ENCODE results near the gene ADAT3. TPM values are rescaled to one million over a fixed set of nuclear protein-coding genes. Genes with fewer than 3 reads are reported as not detected.

ADAT3 gene
- total RNA-seq, 2 experiments from 2014 or later, result 7.9 to 16.4 TPM

DNA sequence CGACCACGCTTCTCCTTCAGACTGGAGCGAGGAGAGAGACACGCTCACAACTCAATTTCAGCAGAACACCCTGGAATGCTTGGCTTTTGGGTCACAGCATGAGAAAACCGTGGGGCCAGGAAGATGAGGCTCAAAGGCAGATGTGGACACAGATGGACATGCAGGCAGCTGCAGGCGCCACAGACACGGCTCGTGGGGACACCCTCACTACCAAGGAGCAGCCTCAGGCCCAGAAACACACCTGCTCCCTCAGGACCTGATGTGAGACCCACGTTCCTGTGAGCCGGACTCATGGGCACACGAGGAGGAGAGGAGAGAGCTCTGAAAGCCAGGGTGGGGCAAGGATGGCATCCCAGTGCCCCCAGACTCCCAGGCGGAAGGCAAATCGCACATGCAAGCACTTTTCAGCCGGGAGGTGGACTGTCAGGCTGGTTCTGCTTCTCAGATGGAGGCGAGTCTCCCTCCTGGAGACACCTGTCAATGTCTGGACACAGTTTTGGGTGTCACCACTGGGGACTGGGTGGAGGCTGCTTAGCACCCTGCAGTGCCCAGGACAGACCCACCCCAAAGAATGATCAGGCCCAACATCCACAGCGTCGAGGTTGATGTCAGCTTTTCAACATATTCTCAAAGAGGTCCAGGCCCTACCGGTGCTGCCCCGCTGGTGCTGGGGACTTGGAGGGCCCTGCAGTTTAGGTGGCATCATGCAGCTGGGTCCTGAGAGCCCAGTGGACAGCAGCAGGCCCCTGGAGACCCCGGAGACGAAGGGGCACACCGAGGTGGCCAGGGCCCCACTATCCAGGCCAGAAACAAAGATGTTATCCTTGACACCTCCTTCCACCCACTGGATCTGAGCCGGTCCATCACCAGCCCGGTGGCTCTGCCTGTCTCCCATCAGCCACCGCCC is 22.2 kb upstream of the ADAT3 start:
- peak overlapping the region; percentile 71 for H3K27ac ChIP-seq (ENCODE audit: low read depth, low read length, poor library complexity, severe bottlenecking)
- H3K79me2 ChIP-seq (ENCODE audit: insufficient read depth, low read depth, low read length), result peaks cover 35% of the 10 kb centered on the region
- peaks cover 31% of the 10 kb centered on the region for H3K4me1 ChIP-seq (ENCODE audit: insufficient read depth, low read length, poor library complexity, severe bottlenecking)
- POLR2A ChIA-PET, result interaction anchor here (0.6 kb wide), 1 partner anchor 10 kb away, joined by 3 read pairs; no protein-coding TSS in a partner anchor
- CTCF ChIA-PET (ENCODE audit: unreplicated experiment), result no interaction called here
- TF ChIP-seq, protein P1, sequence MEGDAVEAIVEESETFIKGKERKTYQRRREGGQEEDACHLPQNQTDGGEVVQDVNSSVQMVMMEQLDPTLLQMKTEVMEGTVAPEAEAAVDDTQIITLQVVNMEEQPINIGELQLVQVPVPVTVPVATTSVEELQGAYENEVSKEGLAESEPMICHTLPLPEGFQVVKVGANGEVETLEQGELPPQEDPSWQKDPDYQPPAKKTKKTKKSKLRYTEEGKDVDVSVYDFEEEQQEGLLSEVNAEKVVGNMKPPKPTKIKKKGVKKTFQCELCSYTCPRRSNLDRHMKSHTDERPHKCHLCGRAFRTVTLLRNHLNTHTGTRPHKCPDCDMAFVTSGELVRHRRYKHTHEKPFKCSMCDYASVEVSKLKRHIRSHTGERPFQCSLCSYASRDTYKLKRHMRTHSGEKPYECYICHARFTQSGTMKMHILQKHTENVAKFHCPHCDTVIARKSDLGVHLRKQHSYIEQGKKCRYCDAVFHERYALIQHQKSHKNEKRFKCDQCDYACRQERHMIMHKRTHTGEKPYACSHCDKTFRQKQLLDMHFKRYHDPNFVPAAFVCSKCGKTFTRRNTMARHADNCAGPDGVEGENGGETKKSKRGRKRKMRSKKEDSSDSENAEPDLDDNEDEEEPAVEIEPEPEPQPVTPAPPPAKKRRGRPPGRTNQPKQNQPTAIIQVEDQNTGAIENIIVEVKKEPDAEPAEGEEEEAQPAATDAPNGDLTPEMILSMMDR (conservative IDR thresholded peaks at IDR 0.05; ENCODE audit: low read length), result no peak
- TF ChIP-seq EZH2phosphoT487 (IDR thresholded peaks at IDR 0.05; ENCODE audit: borderline replicate concordance, low read depth, low read length), result no peak
- H3K9me2 ChIP-seq (ENCODE audit: insufficient read depth, low read length), result no peaks in the 10 kb centered on the region
- peak overlapping the region; percentile 98 for H3K4me2 ChIP-seq (ENCODE audit: low read length)
- no peak overlapping the region for H2AFZ ChIP-seq (ENCODE audit: low read length)
- H3K9me3 ChIP-seq (ENCODE audit: low read length), result no peaks in the 10 kb centered on the region
- H3K36me3 ChIP-seq (ENCODE audit: insufficient read depth, low read length), result peaks cover 5% of the 10 kb centered on the region; the same call in 1 of the 2 replicates
- no TSS peak for BruUV-seq (replicated peaks)
- no peak for DNase-seq (ENCODE audit: low spot score)
- peak overlapping the region; percentile 98 for H3K4me3 ChIP-seq (ENCODE audit: low read depth, low read length, poor library complexity, severe bottlenecking)
- intact Hi-C loops (cut with micrococcal nuclease; ENCODE audit: unreplicated experiment), result loop anchor here (2.0 kb wide), 1 partner anchor 18 kb away; no protein-coding TSS in a partner anchor
- 0 out of 2 replicates have a peak, but pooled peaks cover 5% of the 10 kb centered on the region for H4K20me1 ChIP-seq (ENCODE audit: insufficient read depth, low read length)

DNA sequence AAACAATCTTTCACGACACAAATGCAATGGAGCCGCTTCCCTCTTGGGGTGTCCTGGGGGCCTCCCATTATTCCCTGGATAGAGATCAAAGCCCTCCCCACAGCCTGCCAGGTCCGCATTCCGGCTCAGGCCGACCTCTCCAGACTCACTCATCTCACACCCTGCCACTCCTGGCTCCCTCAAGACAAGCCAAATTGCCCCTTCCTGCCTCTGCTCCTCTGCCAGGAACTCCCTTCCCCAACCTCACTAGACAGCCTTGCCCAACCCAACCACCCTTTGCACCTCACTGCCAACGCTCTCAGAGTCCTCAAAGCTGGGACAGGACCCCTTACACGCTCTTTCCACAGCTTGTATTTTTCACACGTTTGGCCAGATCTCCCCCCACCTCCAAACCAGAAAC is 21.4 kb upstream of the ADAT3 start:
- Histone ChIP-seq H3K9me3 (ENCODE audit: low read length) (no peaks in the 10 kb centered on the region), H3K27ac (ENCODE audit: low read depth, low read length, poor library complexity, severe bottlenecking) (peak overlapping the region; percentile 71), H3K79me2 (ENCODE audit: insufficient read depth, low read depth, low read length) (peaks cover 35% of the 10 kb centered on the region), H3K4me3 (ENCODE audit: low read depth, low read length, poor library complexity, severe bottlenecking) (peak overlapping the region; percentile 98), H3K4me1 (ENCODE audit: insufficient read depth, low read length, poor library complexity, severe bottlenecking) (peaks cover 31% of the 10 kb centered on the region), H4K20me1 (ENCODE audit: insufficient read depth, low read length) (0 out of 2 replicates have a peak, but pooled peaks cover 5% of the 10 kb centered on the region), H2AFZ (ENCODE audit: low read length) (no peak overlapping the region), H3K4me2 (ENCODE audit: low read length) (peak overlapping the region; percentile 98), H3K36me3 (ENCODE audit: insufficient read depth, low read length) (peaks cover 5% of the 10 kb centered on the region; the same call in 1 of the 2 replicates), H3K9me2 (ENCODE audit: insufficient read depth, low read length) (no peaks in the 10 kb centered on the region)
- intact Hi-C loops (cut with micrococcal nuclease; ENCODE audit: unreplicated experiment), result loop anchor here (2.0 kb wide), 1 partner anchor 19 kb away; no protein-coding TSS in a partner anchor
- peak; percentile 27 for DNase-seq (ENCODE audit: low spot score)
- TSS peak; percentile 60 for BruUV-seq (replicated peaks)
- TF ChIP-seq EZH2phosphoT487 (IDR thresholded peaks at IDR 0.05; ENCODE audit: borderline replicate concordance, low read depth, low read length), result no peak
- TF ChIP-seq, protein P1 (conservative IDR thresholded peaks at IDR 0.05; ENCODE audit: low read length), result no peak
- POLR2A ChIA-PET, result no interaction called here
- CTCF ChIA-PET (ENCODE audit: unreplicated experiment), result no interaction called here

Data from OCI-LY7 (cell line).